ENCODE measurements around the gene PARM1.

DNA sequence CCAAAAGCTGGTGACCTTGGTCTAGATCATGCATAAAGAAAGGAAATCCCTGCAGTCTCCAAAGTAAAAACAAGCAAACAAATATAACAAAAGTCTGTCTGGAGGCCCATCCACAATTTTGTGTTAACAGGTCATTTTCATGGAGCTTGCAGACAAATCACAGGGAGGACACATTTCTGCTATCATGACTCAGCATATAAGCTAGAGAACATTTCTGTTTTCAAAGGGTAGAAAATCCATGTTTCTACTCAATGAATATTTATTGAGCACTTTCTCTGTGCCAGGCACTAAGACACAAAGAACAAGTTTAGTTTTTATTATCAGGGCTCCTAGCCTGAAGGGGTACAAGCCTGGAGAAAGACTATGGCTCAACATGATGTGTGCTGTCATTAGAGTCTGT, 71.1 kb downstream of the PARM1 start:
- TF ChIP-seq, protein P1, sequence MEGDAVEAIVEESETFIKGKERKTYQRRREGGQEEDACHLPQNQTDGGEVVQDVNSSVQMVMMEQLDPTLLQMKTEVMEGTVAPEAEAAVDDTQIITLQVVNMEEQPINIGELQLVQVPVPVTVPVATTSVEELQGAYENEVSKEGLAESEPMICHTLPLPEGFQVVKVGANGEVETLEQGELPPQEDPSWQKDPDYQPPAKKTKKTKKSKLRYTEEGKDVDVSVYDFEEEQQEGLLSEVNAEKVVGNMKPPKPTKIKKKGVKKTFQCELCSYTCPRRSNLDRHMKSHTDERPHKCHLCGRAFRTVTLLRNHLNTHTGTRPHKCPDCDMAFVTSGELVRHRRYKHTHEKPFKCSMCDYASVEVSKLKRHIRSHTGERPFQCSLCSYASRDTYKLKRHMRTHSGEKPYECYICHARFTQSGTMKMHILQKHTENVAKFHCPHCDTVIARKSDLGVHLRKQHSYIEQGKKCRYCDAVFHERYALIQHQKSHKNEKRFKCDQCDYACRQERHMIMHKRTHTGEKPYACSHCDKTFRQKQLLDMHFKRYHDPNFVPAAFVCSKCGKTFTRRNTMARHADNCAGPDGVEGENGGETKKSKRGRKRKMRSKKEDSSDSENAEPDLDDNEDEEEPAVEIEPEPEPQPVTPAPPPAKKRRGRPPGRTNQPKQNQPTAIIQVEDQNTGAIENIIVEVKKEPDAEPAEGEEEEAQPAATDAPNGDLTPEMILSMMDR (IDR thresholded peaks at IDR 0.05): no peak
- TF ChIP-seq POLR2A (IDR thresholded peaks at IDR 0.05): no peak
